Left hindlimb (tissue), 1 donor: ENCODE measurements around the gene CASZ1.
A peak's percentile ranks its signal among the peaks of the same experiment; 100 is the strongest.

ENCODE experiments used
- DNase-seq: peaks from one replicate; pipeline ENCODE4 v3.0.0-alpha.2; 2018

CASZ1 gene

DNA sequence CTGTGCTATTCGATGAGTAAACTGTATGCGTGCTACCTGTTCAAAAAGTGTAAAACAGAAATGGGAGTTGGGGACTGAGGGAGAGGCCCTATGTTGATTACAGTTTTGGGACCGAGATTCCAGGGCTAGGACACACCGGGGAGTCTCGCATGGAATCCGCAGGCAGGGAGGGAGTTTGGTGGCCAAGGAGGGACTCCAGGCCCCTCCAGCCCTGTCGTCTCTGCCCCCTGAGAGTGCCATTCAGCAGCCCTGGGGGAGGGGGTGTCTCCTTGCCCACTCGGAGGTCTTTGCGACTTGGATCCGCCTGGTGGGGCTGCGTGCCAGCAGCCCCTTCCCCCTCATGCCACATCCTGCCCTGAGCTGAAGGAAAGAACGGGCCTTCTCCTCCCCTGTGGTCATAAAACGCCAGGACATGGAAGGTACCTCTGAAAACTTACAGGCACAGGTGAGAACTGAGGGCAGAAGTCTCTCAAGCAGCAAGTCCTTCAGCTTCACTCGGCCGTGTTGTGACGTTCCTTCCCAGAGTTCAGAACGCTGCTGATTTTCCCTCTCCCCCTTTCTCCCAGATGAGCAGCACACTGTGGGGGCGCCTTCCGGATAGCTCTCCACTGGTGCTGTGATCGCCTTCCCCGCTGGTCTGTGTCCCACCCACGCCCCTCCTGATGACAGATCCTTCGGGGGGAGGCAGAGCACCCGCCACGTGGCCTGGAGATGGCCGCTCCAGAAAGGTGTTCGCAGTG lies 180.3 kb downstream of the CASZ1 start:
- DNase-seq = no peak

GRCh38 chr1:10615332-10615731 lies 181.1 kb downstream of the CASZ1 start:
- no peak for DNase-seq

DNA sequence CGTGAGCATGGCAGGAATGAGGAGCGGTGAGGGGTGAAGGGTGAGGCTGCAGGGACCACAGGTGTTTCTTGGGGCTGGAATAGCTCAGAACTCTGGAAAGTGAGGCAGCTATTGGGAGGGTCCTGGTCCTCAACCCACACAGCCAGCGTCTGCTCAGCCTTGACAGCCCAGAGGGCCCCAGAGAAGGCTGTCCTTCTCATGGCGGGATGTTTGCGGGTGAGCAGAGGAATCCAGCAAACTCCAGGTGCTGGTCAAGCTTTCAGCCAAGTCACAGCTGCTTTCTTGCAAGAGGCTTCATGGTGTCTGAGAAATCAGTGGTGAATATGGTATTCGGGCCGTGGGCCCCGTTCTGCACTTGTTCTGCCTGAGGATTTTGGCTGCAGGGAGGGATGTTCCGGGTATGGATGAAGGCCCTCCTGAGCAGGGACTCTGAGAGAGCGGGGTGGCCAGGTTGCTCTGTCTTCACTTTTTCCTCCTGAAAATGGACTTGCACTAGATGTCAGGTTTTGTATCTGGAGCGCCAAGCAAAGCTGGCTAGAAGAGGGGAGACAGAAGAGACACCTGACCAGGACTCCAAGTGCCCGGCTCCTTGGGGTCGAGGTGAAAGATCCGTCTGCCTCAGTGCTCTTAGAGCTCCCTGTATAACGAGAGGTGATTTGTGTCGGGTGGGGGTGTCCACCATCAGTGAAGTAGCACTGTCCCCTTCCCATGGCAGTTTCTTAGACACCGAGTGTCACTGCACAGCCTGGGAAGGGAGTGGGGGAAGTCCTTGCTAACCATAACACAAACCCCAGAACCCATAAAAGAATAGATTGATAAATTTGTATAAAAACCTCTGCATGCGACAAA lies 181.8 kb downstream of the CASZ1 start:
- no peak for DNase-seq

DNA sequence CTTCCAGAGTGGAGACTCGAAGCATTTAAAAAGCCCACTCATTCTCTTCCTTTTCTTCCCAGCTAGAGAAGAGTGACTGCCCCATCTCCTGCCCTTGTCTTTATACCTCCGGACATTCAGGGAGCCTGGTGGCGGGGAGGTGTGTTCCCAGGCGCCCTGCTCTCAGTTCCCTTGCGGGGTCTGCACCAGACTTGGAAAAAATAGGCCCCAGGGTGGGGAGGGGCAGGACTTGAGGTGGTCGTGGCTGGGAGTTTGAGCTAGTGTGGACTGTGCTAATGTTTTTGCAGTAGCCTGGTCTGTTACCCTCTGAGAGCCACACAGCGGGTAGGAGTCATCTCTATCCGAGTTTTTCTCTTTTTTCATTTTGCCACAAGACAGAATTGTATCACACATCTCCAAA lies 182.6 kb downstream of the CASZ1 start:
- no peak for DNase-seq

DNA sequence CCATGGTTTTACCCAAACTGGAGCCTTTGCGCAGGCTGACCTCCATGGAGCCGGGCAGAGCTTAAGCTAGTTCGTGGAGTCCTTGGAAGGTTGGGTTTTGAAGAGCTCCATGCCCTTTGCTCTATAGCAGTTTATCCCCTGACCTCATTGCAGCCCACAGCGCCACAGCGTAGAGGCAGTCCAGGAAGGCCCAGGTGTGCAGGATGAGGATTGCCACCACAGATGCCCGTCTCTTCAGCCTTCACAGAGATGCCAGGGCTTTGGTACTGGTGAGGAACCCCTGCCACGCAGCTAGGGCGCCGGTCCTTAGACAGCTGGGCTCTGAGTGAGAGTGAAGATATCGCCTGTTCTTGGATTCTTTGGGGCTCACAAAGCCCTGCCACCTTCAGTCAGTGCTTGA lies 183.1 kb downstream of the CASZ1 start:
- DNase-seq = no peak

GRCh38 chr1:10612436-10613160 lies 183.8 kb downstream of the CASZ1 start:
- no peak for DNase-seq

DNA sequence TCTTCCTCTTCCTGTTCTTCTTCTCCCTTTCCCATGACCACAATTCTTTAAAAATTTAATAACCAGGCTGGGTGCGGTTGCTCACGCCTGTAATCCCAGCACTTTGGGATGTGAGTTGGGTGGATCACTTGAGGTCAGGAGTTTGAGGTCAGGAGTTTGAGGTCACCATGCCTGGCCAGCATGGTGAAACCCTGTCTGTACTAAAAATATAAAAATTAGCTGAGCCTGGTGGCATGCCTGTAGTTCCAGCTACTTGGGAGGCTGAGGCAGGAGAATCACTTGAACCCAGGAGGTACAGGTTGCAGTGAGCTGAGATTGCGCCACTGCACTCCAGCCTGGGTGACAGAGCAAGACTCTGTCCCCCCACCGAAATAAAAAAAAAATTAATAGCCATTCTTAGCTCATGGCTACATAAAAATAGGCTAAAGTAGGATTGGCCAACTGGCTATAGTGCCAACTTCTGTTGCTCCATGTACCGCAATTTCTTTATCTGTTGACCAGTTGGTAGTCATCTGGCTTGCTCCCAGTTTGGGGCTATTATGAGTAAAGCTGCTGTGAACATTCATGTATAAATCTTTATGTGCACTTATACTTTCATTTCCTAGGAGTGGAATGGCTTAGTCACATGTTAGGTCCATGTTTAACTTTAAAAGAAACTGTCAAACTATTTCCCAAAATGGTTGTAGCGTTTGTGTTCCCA lies 185.4 kb downstream of the CASZ1 start:
- no peak for DNase-seq

- DNase-seq = no peak
Observed at GRCh38 chr1:10608690-10609089, 187.8 kb downstream of the CASZ1 start.

GRCh38 chr1:10607228-10607627 lies 189.2 kb downstream of the CASZ1 start:
- DNase-seq = no peak

DNA sequence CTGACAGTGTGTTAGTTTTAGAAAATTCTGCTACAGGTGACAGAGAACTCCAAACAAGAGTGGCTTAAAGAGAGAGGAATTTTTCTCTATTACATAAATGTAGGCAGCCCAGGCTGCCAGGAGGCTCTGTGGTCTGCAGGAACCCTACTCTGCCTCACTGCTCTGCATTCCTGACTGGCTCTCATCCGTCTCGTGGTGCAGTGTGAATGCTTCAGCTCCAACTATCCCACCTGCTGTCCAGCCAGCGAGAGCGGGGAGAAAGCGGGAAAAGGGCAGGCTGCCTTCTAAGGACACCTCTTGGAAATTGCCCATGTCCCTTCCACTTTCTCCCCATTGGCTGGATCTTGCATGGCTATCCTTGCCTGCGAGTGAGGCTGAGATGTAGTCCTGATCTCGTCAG lies 190.4 kb downstream of the CASZ1 start:
- no peak for DNase-seq

DNA sequence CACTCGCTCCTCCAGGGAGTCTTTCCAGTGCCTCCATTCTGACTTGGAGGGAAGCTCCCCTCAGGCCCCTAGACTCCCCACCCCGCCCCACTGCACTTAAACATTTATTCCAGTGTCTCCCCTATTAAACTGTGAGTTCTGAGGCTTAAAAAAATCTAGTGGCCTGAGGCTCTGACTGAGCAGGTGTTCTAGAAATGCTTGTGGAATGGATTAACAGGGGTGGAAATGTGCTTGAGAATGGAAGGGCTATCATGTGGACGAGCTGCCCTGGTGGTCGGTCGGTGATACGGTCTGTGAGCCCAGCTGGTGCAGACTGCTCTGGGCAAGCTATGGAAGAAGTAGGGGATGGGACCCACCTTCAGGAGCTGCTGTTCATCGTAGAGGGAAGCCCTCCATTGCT lies 191.5 kb downstream of the CASZ1 start:
- DNase-seq = no peak

DNA sequence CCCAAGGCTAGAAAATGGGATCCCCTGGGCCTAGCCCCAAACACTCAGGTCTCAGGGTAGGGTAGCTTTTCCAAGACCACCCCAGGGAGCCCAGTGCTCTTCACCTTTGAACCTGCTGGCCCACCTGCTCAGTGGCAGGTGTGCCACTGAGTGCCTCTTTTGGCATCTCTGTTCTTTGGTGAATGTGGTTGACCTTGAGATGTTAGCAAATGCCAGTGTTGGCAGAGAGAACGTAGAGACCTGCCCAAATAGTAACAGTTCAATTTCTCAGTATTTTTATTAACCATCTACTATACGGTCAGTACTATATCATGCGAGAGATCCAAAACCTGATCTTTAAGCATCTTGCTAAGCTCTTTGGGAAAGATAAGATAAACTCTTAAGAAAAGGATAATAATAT lies 193.5 kb downstream of the CASZ1 start:
- no peak for DNase-seq

DNA sequence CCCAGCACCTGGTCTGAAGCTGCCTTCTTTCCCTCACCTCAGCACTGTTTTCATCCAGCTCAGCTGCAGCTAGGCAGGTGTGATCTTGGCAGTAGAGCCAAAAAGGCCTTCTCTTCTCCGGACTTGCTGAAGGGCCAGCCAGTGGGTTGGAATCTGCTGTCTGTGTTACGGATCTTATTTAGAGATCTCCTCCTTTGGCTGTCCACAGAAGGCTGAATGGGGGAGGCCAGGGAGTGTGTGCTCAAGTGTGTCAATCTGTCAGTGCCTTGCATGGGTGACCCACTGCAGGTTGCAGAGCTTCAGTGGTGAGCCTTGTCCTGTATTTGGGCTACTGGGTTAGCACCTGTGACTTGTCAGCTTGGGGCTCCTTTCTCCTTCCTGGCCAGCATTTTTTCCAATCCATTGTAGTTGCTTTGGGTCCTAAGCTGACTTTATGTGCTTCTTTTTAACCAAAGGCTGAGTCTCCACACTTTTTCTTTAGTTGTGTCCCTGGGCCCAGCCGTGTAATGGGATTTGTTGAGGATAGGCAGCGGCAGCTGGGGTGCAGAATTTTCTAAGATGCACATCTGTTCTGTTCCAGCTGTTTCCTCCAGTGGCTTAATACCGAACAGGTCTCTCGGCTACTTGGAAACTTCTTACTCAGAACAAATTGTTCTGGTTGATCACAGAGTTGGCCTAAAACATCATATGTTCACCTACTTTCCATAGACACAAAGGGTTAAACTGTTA lies 194.9 kb downstream of the CASZ1 start:
- no peak for DNase-seq

DNA sequence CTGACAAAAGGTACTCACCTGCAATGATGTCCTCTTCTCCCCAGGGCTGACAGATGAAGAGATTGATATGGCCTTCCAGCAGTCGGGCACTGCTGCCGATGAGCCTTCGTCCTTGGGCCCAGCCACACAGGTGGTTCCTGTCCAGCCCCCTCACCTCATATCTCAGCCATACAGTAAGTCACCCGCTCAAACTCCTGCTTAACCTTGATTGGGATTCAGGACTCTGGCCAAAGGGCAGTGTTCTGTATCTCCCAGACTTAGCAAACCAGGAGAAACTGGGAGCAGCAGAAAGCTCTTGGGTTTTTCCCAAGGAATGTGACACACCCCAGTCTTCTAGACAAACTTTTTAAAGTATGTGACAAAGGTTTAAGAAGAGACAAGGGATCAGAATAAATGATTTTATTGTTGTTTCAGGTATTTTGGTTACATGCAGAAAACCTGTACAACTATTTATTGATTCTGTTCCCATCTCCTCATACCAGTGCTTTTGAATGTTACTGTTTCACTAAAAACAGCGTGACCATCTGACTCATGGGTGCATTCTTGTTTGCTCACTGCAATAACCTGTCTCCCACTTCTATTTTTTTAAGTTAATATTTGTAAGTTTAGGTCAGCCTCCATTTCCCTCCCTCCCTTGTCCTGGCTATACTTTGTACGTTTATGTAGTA lies 197.1 kb downstream of the CASZ1 start:
- DNase-seq = no peak

GRCh38 chr1:10598389-10598702 lies 198.1 kb downstream of the CASZ1 start:
- peak; percentile 42 for DNase-seq

GRCh38 chr1:10597492-10598388 lies 198.7 kb downstream of the CASZ1 start:
- no peak for DNase-seq

GRCh38 chr1:10596780-10597179 lies 199.7 kb downstream of the CASZ1 start:
- DNase-seq = no peak

DNA sequence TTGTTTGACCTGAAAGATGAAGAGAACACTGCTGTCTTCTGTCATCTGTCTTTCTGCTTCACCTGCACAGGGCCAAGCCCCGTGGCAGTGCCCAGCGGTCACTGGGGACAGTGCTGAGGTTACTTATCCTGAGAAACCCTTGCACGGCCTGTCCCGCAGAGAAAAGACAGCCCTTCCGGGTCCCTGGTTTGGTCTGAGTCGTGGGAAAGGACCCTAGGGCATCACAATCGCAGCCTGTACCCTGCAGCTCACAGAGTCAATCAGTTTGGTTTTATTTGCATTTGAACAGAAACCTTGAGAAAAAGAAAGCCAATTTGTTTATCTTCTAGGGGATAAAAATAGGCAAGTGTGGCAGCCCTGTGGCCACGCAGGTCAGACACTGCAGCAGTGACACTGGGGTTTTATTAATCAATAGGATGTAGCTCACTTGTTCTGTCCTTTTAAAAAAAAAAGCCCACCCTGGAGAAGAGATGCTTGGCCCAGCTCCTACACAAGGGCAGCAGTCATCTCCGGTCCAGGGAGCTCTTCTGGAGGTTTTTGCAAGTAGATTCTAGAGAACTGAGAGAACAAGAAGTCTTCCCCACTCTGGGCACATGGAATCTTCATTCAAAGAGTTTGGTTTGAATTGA lies 201.7 kb downstream of the CASZ1 start:
- DNase-seq = no peak

DNA sequence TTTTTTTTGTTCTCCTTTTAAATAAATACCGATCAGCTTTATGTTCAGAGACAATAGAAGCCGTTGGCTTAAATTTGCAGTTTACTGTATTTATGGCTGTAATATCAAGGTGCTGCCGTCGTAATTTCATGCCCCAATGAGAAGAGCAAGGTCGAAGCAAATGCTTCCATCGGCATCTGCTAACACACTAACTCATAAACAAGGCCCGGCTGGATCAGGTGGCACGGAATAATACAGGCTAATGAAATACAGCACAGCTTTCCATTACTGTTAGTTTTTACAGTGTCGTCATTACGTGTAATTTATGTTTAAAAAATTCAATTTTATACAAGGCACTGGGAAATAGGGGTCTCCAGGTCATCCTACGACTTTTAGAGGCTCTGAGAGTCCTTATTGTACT lies 202.7 kb downstream of the CASZ1 start:
- DNase-seq = no peak

- no peak for DNase-seq
Observed at GRCh38 chr1:10592373-10592772, 204.1 kb downstream of the CASZ1 start.
